SU-DHL-6 (cell line): Measurements from ENCODE around the gene ACKR1.

Experiments used
- H2AFZ ChIP-seq: fragments of 200-600 bp; sonication (generic); 2 replicates; pipeline ENCODE4 v1.6.1; 2014; ENCODE audit warnings: low read depth, mild to moderate bottlenecking, moderate library complexity, mixed read lengths, antibody characterized with exemption, low read length; ENCODE audit not compliant: severe bottlenecking
- H3F3A ChIP-seq: fragments of 200-600 bp; shearing (Covaris generic); 2 replicates; pipeline ENCODE4 v1.6.0; 2016; ENCODE audit warnings: antibody characterized with exemption, mild to moderate bottlenecking; ENCODE audit not compliant: insufficient read depth
- H3K27ac ChIP-seq: fragments of 200-600 bp; sonication (generic); 2 replicates; pipeline ENCODE4 v1.5.1; 2016; ENCODE audit warnings: low read depth, mild to moderate bottlenecking, low read length, moderate library complexity, mixed read lengths
- H3K27me3 ChIP-seq: fragments of 200-600 bp; sonication (generic), shearing (Covaris generic); 2 replicates; pipeline ENCODE4 v1.6.0; 2014; ENCODE audit warnings: mild to moderate bottlenecking, low read length
- H3K36me3 ChIP-seq: fragments of 200-600 bp; sonication (generic); 2 replicates; pipeline ENCODE4 v1.6.1; 2014; ENCODE audit warnings: mild to moderate bottlenecking, low read length, mixed read lengths
- H3K4me2 ChIP-seq: fragments of 300-600, 200-600 bp; shearing (Covaris generic), sonication (generic); 2 replicates; pipeline ENCODE4 v1.6.0; 2014; ENCODE audit warnings: low read length, low read depth, mild to moderate bottlenecking; ENCODE audit not compliant: poor library complexity, severe bottlenecking
- H3K4me3 ChIP-seq: fragments of 200-600 bp; sonication (generic); 2 replicates; pipeline ENCODE4 v1.5.1; 2014; ENCODE audit warnings: antibody characterized with exemption, low read length, mild to moderate bottlenecking, mixed read lengths; ENCODE audit not compliant: insufficient read depth, poor library complexity, severe bottlenecking
- H3K79me2 ChIP-seq: fragments of 200-600 bp; sonication (generic); 2 replicates; pipeline ENCODE4 v1.6.1; 2014; ENCODE audit warnings: mild to moderate bottlenecking, low read length, moderate library complexity; ENCODE audit not compliant: insufficient read depth
- H3K9ac ChIP-seq: fragments of 200-600 bp; sonication (generic); 2 replicates; pipeline ENCODE4 v1.7.0; 2014; ENCODE audit warnings: mild to moderate bottlenecking, low read length
- H3K9me2 ChIP-seq: fragments of 200-600 bp; sonication (generic); replicated peaks from 2 replicates; pipeline ENCODE4 v1.6.1; 2014; ENCODE audit warnings: low read length; ENCODE audit not compliant: insufficient read depth
- H3K9me3 ChIP-seq: fragments of 200-600 bp; sonication (generic); 2 replicates; pipeline ENCODE4 v1.6.1; 2014; ENCODE audit warnings: low read length, mixed read lengths; ENCODE audit not compliant: insufficient read depth
- H4K20me1 ChIP-seq: fragments of 200-600 bp; sonication (generic); 2 replicates; pipeline ENCODE4 v1.6.1; 2014; ENCODE audit warnings: low read depth, mild to moderate bottlenecking, antibody characterized with exemption, low read length, moderate library complexity, mixed read lengths
- EZH2phosphoT487 ChIP-seq: fragments of 200-600 bp; sonication (generic), shearing (Covaris generic); conservative IDR thresholded peaks from 2 replicates; pipeline ENCODE4 v1.6.1; 2018; ENCODE audit warnings: mild to moderate bottlenecking, antibody characterized with exemption, low read length, moderate library complexity, mixed read lengths
- TF ChIP-seq, protein P1 (sequence below): fragments of 200-600 bp; sonication (generic); IDR thresholded peaks from one replicate; pipeline ENCODE4 v1.5.1; 2017; ENCODE audit warnings: antibody characterized with exemption, mild to moderate bottlenecking, low read length, moderate library complexity; ENCODE audit not compliant: insufficient read depth, poor library complexity, severe bottlenecking

Gene ACKR1

GRCh38 chr1:159208175-159208825 lies 3.6 kb downstream of the ACKR1 start:
- H3K4me2 ChIP-seq: no peak overlapping the region
- H3K79me2 ChIP-seq: no peaks in the 10 kb centered on the region
- H3K36me3 ChIP-seq: no peaks in the 10 kb centered on the region
- H3K9ac ChIP-seq: no peak overlapping the region
- no peak overlapping the region for H3K4me3 ChIP-seq
- no peaks in the 10 kb centered on the region for H3K9me2 ChIP-seq
- no peaks in the 10 kb centered on the region for H3K9me3 ChIP-seq
- no peaks in the 10 kb centered on the region for H3K27me3 ChIP-seq
- no peaks in the 10 kb centered on the region for H3F3A ChIP-seq
- TF ChIP-seq, protein P1, sequence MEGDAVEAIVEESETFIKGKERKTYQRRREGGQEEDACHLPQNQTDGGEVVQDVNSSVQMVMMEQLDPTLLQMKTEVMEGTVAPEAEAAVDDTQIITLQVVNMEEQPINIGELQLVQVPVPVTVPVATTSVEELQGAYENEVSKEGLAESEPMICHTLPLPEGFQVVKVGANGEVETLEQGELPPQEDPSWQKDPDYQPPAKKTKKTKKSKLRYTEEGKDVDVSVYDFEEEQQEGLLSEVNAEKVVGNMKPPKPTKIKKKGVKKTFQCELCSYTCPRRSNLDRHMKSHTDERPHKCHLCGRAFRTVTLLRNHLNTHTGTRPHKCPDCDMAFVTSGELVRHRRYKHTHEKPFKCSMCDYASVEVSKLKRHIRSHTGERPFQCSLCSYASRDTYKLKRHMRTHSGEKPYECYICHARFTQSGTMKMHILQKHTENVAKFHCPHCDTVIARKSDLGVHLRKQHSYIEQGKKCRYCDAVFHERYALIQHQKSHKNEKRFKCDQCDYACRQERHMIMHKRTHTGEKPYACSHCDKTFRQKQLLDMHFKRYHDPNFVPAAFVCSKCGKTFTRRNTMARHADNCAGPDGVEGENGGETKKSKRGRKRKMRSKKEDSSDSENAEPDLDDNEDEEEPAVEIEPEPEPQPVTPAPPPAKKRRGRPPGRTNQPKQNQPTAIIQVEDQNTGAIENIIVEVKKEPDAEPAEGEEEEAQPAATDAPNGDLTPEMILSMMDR: no peak
- no peak for TF ChIP-seq EZH2phosphoT487
- no peak overlapping the region for H3K27ac ChIP-seq
- no peaks in the 10 kb centered on the region for H4K20me1 ChIP-seq
- no peak overlapping the region for H2AFZ ChIP-seq

- no peaks in the 10 kb centered on the region for H3K27me3 ChIP-seq
- H3K9me2 ChIP-seq: no peaks in the 10 kb centered on the region
- no peak overlapping the region for H3K9ac ChIP-seq
- no peaks in the 10 kb centered on the region for H3K9me3 ChIP-seq
- H4K20me1 ChIP-seq: no peaks in the 10 kb centered on the region
- no peak overlapping the region for H3K4me2 ChIP-seq
- no peak overlapping the region for H3K27ac ChIP-seq
- no peak for TF ChIP-seq EZH2phosphoT487
- TF ChIP-seq, protein P1: no peak
- no peak overlapping the region for H3K4me3 ChIP-seq
- H3K79me2 ChIP-seq: no peaks in the 10 kb centered on the region
- H3K36me3 ChIP-seq: no peaks in the 10 kb centered on the region
- no peak overlapping the region for H2AFZ ChIP-seq
- no peaks in the 10 kb centered on the region for H3F3A ChIP-seq
Observed at GRCh38 chr1:159209061-159209460, 4.4 kb downstream of the ACKR1 start.

GRCh38 chr1:159211331-159212136 lies 6.9 kb downstream of the ACKR1 start:
- Histone ChIP-seq H3K79me2 (no peaks in the 10 kb centered on the region), H3K27me3 (no peaks in the 10 kb centered on the region), H3K27ac (no peak overlapping the region), H4K20me1 (no peaks in the 10 kb centered on the region), H2AFZ (no peak overlapping the region), H3K9me2 (no peaks in the 10 kb centered on the region), H3K9ac (no peak overlapping the region), H3K4me3 (no peak overlapping the region), H3K4me2 (no peak overlapping the region), H3K36me3 (no peaks in the 10 kb centered on the region), H3F3A (no peaks in the 10 kb centered on the region), H3K9me3 (no peaks in the 10 kb centered on the region)
- no peak for TF ChIP-seq EZH2phosphoT487
- TF ChIP-seq, protein P1: peak; percentile 93
